SIG-M5 (cell line): ENCODE results near the gene HIGD1A.
A peak's percentile ranks its signal among the peaks of the same experiment; 100 is the strongest.

Experiments used
- DNase-seq: peaks from one replicate; lab custom pipeline; 2025; lab: John Stamatoyannopoulos, UW

HIGD1A gene

GRCh38 chr3:42804106-42804830 is at the start of gene HIGD1A:
Gene HIGD1A (minus strand): TSS chr3:42804490. CDS start chr3:42794253, 10,237 bp downstream.
- peak; percentile 73 for DNase-seq

- DNase-seq: no peak
These were observed 49.5 kb upstream of the HIGD1A start for GRCh38 chr3:42853739-42854302.

DNA sequence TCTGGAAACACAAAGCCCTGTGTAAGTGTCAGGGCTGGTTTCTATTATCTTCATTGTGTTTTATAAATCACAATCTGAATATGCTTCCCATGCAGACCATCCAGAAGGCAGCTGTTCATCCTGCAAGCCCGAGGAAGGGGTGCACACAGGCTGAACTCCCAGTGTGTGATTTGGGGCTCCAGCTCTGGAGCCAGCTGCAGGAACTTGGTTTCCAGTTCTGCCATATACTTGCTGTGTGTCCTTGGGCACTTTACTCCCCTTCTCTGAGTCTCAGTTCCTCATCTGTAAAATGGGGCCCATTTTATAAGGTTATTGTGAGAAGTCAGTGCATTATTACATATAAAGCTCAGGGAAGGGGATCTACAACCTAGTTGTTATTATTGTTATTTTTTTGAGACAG is 48.8 kb upstream of the HIGD1A start:
- no peak for DNase-seq

DNA sequence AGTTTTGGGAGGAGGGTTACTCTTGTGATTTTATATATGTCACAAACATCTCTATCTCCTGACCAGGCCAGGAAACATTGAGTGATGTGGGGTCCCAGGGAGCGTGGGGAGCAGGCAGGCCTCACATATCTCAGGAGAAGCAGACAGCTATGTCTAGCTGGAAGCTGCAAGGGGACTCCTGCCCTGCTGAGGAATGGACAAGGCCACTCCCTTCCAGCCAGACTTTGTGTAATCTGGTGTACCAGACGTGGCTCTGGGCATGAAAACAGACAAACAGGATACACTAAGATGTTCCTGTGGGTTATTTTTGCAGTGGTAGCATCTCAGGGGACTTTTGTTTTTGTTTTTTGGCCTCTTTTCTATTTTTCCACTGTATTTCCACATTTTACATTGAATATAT is 48.2 kb upstream of the HIGD1A start:
- no peak for DNase-seq

GRCh38 chr3:42851228-42851834 is 47.0 kb upstream of the HIGD1A start:
- DNase-seq: no peak

GRCh38 chr3:42850263-42850662 is 46.0 kb upstream of the HIGD1A start:
- DNase-seq: no peak

- DNase-seq: no peak
These were observed 44.7 kb upstream of the HIGD1A start for GRCh38 chr3:42849017-42849416.

DNA sequence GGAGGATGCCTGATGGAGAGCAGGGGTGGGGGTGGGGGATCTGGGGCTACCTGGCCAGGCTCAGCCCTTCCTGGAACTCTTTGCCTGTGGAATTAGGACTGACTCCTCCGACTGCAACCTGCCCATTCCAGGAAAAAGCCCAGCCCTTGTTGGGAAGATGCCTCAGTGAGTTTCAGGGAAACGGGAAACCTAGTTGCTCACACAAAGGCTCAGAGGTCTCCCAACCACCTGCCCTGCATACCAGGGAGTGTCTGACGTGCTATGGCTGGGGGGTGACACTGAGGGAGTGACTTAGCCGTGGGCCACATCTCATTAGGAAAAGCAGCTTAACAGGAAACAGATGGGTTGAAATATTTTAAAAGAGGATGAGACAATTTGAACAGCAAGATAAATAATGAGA is 43.4 kb upstream of the HIGD1A start:
- DNase-seq: no peak

DNA sequence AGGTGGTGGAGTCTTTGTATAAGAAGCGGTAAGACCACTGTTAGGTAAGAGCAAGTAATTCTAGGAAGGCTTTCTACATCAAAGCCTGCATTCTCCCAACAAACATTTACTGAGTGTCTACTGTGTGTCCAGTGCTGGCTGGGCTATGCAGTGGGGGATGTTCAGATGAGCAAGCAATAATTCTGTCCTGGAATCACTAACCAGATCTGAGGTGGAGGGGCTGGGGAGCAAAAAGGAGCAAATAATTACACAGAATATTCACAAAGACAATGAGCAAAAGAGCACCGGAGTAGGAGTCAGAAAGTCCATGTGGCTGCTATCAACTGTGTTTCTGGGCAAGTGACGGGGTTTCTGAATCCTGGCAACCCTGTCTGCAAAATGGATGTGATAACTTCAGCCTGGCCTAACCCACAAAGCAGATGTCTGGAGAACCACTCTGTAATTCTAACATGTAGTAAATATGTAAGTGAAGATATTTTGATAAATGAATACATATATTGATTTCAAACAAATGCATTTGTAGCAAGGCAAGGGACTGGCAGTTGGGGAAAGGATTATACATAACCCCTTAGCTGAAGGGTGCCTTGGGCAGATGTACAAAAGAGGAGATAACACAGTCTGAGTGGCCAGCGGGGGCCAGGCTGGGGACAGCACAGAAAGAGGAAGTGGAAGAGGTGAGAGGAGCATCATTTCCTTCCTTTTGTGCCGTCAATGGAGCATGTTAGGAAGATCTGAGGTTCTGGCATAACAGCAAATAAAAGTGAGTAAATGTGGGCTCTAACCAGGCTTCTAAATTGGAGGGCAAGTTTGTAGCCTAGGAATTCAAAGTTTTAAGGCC is 42.6 kb upstream of the HIGD1A start:
- no peak for DNase-seq

DNA sequence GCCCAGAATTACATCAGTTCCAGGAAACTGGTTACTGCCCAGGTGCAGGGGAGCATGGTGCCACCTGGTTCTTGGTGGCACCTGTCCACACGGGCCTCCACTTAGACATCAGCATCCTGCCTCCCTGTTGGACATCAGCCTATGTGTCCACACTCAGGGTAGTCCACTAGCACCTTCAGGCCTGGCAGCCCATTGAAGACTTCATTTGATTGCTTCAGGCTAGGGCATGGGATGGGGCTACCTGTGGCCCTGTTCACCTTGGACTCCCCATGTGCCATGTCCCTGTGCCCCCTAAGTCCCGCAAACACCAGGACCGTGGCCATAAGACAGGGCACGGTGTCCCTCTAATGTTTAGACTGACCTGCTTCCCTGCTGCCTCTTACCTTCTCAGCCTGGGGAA is 40.5 kb upstream of the HIGD1A start:
- no peak for DNase-seq

DNA sequence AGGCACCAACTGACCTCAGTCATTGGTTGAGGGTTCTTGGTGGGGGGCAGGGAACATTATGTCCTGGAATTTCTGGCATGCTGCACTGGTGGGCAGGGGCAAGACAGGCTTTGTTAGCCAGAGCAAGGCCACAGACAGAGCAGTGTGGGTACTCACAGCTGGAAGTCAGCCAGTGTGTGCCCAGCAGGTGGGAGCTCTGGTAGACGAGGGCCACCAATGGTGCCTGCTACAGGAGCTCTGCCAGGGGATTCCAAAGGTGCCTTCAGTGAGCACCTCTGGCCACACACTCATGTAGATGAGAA is 40.1 kb upstream of the HIGD1A start:
- DNase-seq: no peak

DNA sequence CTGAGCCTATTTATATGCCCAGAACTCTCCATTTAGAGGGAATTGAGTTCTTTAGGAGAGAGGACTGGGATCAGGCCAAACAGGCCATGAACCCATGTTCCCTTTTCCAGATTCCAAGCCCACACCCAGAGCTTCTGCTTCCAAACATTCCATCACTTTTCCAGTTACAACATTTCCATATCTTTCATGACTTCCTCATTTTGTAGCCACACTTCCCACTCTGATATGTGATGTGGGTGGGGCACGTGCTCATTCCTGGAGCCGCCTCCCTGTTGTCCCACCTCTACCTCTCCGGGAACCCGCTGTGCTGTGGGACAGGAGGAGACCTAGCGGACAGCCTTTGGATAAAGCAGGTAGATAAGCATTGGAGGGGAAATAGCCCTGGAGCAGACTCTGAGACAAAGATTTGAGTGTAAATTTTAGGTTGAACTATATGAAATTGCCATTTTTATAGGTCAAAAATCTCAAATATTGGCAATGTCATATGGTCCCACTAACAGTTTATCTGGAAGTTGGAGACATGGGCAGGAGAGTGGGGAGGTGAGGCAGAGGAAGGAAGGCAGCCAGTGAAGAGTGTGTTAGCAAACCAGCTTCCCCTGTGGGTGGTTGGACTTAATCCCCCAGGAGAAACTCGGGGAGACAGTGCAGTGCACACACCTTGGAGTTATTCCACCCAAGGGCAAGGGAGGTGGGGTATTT is 39.6 kb upstream of the HIGD1A start:
- no peak for DNase-seq

DNA sequence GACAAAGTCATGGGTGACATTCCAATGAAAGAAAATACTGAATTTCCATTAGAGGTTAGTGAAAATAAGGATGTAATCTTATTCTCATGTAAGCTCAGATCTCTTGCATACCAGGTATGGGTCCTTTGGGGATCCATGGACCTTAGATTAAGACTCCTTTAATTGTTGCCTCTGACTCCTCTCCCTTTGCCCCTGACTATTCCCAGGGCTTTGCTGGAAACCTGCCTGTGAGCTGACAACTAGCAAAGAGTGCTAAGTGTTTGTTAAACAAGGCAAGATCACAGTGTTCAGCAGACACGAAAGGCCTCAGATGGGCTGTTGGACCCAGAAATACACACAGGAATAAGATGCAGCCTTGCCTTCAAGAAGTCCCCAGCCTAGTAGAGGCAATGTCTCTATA is 37.0 kb upstream of the HIGD1A start:
- DNase-seq: no peak

- peak; percentile 10 for DNase-seq
These were observed 35.3 kb upstream of the HIGD1A start for GRCh38 chr3:42839616-42840015.

DNA sequence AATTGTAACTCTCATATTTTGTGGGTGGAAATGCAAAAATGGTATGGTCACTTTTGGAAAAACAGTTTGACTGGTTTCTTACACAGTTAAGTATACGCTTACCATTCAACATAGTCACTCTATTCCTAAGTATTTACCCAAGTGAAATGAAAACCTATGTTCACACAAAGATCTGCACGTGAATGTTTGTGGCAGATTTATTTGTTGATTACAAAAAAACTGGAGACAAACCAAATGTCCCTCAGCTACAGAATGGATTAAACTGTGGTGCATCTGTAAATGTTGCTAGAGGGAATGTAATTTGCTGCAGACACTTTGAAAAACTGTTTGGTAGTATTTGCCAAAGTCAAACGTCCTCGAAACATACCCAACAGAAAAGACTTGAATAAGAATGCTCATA is 34.3 kb upstream of the HIGD1A start:
- no peak for DNase-seq

GRCh38 chr3:42836150-42837123 is 32.1 kb upstream of the HIGD1A start:
- DNase-seq: no peak

- DNase-seq: no peak
These were observed 27.0 kb upstream of the HIGD1A start for GRCh38 chr3:42831321-42831713.

- peak; percentile 4 for DNase-seq
These were observed 26.4 kb upstream of the HIGD1A start for GRCh38 chr3:42830437-42831320.

GRCh38 chr3:42829628-42830436 is 25.5 kb upstream of the HIGD1A start:
- no peak for DNase-seq
